HepG2 (cell line): ENCODE results near the gene BRD2. TPM values are rescaled to one million over a fixed set of nuclear protein-coding genes. Genes with fewer than 3 reads are reported as not detected.

ENCODE experiments used
- FOSL1 ChIP-seq: sonication (generic); formaldehyde crosslinking; IDR thresholded peaks from 2 replicates; pipeline ENCODE4 v1.9.0; 2021; ENCODE audit warnings: missing genetic modification reagents, borderline replicate concordance
- GZF1 ChIP-seq: sonication (generic); formaldehyde crosslinking; IDR thresholded peaks from 2 replicates; pipeline ENCODE4 v1.5.1; 2020; ENCODE audit warnings: mild to moderate bottlenecking, missing genetic modification reagents
- HES4 ChIP-seq: sonication (generic); formaldehyde crosslinking; IDR thresholded peaks from 2 replicates; pipeline ENCODE4 v1.9.0; 2021; ENCODE audit warnings: mild to moderate bottlenecking, missing genetic modification reagents, borderline replicate concordance
- HMG20B ChIP-seq: conservative IDR thresholded peaks from 2 replicates; pipeline ENCODE4 v1.6.1; 2016; ENCODE audit warnings: missing genetic modification reagents, missing compliant biosample characterization
- HMGA1 ChIP-seq: sonication (generic); formaldehyde crosslinking; conservative IDR thresholded peaks from 2 replicates; pipeline ENCODE4 v1.4.0; 2020; ENCODE audit warnings: missing genetic modification reagents
- HOXA7 ChIP-seq: sonication (generic); formaldehyde crosslinking; IDR thresholded peaks from 2 replicates; pipeline ENCODE4 v1.8.1; 2022; ENCODE audit warnings: mild to moderate bottlenecking, missing genetic modification reagents, moderate library complexity
- KDM3A ChIP-seq: IDR thresholded peaks from 2 replicates; pipeline ENCODE4 v1.6.1; 2018; ENCODE audit warnings: low read depth, missing compliant biosample characterization
- KLF12 ChIP-seq: sonication (generic); formaldehyde crosslinking; IDR thresholded peaks from 2 replicates; pipeline ENCODE4 v1.4.0; 2020; ENCODE audit warnings: missing genetic modification reagents, borderline replicate concordance
- MBD4 ChIP-seq: IDR thresholded peaks from 2 replicates; pipeline ENCODE4 v1.6.1; 2012; ENCODE audit warnings: low read length, inconsistent platforms, borderline replicate concordance
- MBNL3 ChIP-seq: fragments of 250-450 bp; sonication (Bioruptor Pico); conservative IDR thresholded peaks from 2 replicates; pipeline ENCODE4 v1.8.0; 2022; ENCODE audit warnings: mild to moderate bottlenecking, inconsistent platforms
- PAX8 ChIP-seq: sonication (generic); formaldehyde crosslinking; IDR thresholded peaks from 2 replicates; pipeline ENCODE4 v1.8.0; 2022; ENCODE audit warnings: mild to moderate bottlenecking, missing genetic modification reagents, borderline replicate concordance
- SMARCC2 ChIP-seq: fragments of 450-650 bp; IDR thresholded peaks from 2 replicates; pipeline ENCODE4 v1.6.1; 2017; ENCODE audit warnings: antibody characterized with exemption, mild to moderate bottlenecking
- SSRP1 ChIP-seq: IDR thresholded peaks from 2 replicates; pipeline ENCODE4 v1.6.1; 2016; ENCODE audit warnings: control low read depth
- TCF7 ChIP-seq: sonication (generic); IDR thresholded peaks from 2 replicates; pipeline ENCODE4 v1.6.1; 2016; ENCODE audit warnings: antibody characterized with exemption, low read depth
- ZFP91 ChIP-seq: sonication (generic); formaldehyde crosslinking; IDR thresholded peaks from 2 replicates; pipeline ENCODE4 v1.9.0; 2022; ENCODE audit warnings: missing genetic modification reagents, mild to moderate bottlenecking, borderline replicate concordance
- ZHX2 ChIP-seq, 2 experiments: sonication (generic) in 1 of 2; formaldehyde crosslinking in 1 of 2; IDR thresholded peaks; 2 replicates each; pipeline versions ENCODE4 v1.6.1 to v1.9.0; 2014 to 2022; ENCODE audit warnings: antibody characterized with exemption in 1 of 2, borderline replicate concordance in 1 of 2, inconsistent platforms in 1 of 2, low read depth in 1 of 2, missing genetic modification reagents in 1 of 2
- ZNF232 ChIP-seq: sonication (generic); formaldehyde crosslinking; IDR thresholded peaks from 2 replicates; pipeline ENCODE4 v1.4.0; 2020; ENCODE audit warnings: missing genetic modification reagents, borderline replicate concordance
- ZNF24 ChIP-seq: fragments of 450-650 bp; IDR thresholded peaks from 2 replicates; pipeline ENCODE4 v1.6.1; 2017; ENCODE audit warnings: antibody characterized with exemption, mild to moderate bottlenecking
- ZNF30 ChIP-seq: sonication (generic); formaldehyde crosslinking; IDR thresholded peaks from 2 replicates; pipeline ENCODE4 v1.5.0; 2020; ENCODE audit warnings: mild to moderate bottlenecking, missing genetic modification reagents
- ZNF552 ChIP-seq: sonication (generic); formaldehyde crosslinking; IDR thresholded peaks from 2 replicates; pipeline ENCODE4 v1.9.0; 2022; ENCODE audit warnings: missing genetic modification reagents, mild to moderate bottlenecking, borderline replicate concordance
- ZNF580 ChIP-seq: IDR thresholded peaks from 2 replicates; pipeline ENCODE4 v1.6.1; 2016; ENCODE audit warnings: low read depth, borderline replicate concordance
- ZNF605 ChIP-seq: sonication (generic); formaldehyde crosslinking; IDR thresholded peaks from 2 replicates; pipeline ENCODE4 v1.8.0; 2022; ENCODE audit warnings: mild to moderate bottlenecking, missing genetic modification reagents
- ZNF782 ChIP-seq: sonication (generic); formaldehyde crosslinking; IDR thresholded peaks from 2 replicates; pipeline ENCODE4 v1.4.0; 2020; ENCODE audit warnings: missing genetic modification reagents, mild to moderate bottlenecking, borderline replicate concordance
- polyA plus RNA-seq, 8 experiments: library from polyadenylated mRNA; depleted of rRNA in 3 of 8; stranded (reverse) in 7 of 8; unstranded in 1 of 8; fragments of >200 nt; fragmentation: Illumina TruSeq in 4 of 8; extraction: Trizol in 4 of 8; gene quantifications; 2 replicates each; pipeline versions ENCODE4 v1.2.1 to v1.2.3, GENCODE V29; 2011 to 2016; ENCODE audit warnings: low read depth in 4 of 8, missing spikeins in 1 of 8, mixed read lengths in 1 of 8; ENCODE audit not compliant: insufficient read depth in 1 of 8
- total RNA-seq, 5 experiments: library from RNA; depleted of rRNA; stranded (reverse); fragments of >200 nt; fragmentation: Illumina TruSeq; extraction: Trizol; gene quantifications; 2 replicates each; pipeline ENCODE4 v1.2.3, GENCODE V29; 2016; ENCODE audit warnings: low read depth in 1 of 5

Gene BRD2
- total and polyA plus RNA-seq, 2 of the 13 experiments (the other 11 are each of a cell fraction or from before 2014, with no cell fraction given) = 143 to 202 TPM

DNA sequence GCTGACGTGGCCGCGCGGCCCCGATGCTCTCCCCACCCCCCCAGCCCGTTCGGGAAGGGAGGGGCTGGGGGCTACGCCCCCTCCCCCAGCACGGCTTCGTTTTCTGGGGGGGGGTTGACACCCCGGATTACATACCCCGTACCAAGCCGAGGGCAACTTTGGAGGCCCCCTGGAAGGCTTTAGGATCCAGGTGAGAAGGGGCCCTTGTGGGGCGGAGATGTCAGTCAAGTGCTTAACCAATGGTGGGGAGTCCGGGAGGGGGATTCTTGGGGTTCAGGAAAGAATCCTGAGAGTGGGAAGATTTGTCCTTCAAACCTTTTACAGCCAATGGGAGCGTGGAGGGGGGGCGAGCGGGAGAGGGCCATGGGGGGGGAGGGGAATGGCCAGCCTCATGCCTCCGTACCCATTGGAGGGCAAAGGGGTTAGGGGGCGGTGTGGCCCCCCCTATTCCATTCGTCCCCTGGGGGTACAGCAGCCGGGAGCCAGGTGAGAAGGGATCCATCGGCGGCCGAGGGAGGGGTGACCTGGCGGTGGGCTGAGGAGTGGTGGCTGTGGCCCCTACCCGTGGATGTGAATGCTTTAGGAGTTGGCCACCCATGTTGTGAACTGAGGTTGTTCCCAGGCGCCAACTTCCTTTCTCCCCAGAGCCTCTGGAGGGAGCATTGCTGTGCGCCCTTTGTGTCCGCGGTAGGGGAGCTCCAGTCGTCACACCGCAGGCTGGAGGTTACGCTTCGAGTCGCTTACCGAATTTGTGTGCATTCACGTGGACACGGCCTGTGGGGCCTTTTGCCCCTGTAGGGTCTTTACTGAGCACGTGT is 682 bp downstream of the BRD2 start (continued):
- no peak for TF ChIP-seq ZHX2 (IDR thresholded peaks at IDR 0.05; ENCODE audit: low read depth)
- TF ChIP-seq ZHX2 (CRISPR knock-in tag; IDR thresholded peaks at IDR 0.05; ENCODE audit: borderline replicate concordance) = no peak
- TF ChIP-seq ZNF30 (CRISPR knock-in tag) = no peak
- TF ChIP-seq HES4 = peak; percentile 81; the same call in 1 of the 2 replicates
- 0 out of 2 replicates have a peak, but pooled peaks have one; percentile 71 for TF ChIP-seq PAX8 (CRISPR knock-in tag)
- no peak; the same call in 1 of the 2 replicates for TF ChIP-seq GZF1 (CRISPR knock-in tag)
- TF ChIP-seq ZNF580 (CRISPR knock-in tag) = peak; percentile 54; the same call in 1 of the 2 replicates
- no peak for TF ChIP-seq KDM3A (CRISPR knock-in tag)
- no peak for TF ChIP-seq MBNL3
- peak; percentile 75; the same call in 1 of the 2 replicates for TF ChIP-seq ZNF232 (CRISPR knock-in tag)
- TF ChIP-seq HOXA7 (CRISPR knock-in tag) = no peak
- TF ChIP-seq KLF12 (CRISPR knock-in tag) = no peak; the same call in 1 of the 2 replicates
- TF ChIP-seq ZNF24 = no peak
- TF ChIP-seq ZNF782 (CRISPR knock-in tag) = peak; percentile 30; the same call in 1 of the 2 replicates
- TF ChIP-seq ZNF552 (CRISPR knock-in tag) = no peak
- no peak for TF ChIP-seq HMGA1 (CRISPR knock-in tag)
- no peak for TF ChIP-seq MBD4
- TF ChIP-seq SSRP1 = no peak
- peak; percentile 13; the same call in 1 of the 2 replicates for TF ChIP-seq HMG20B
- no peak for TF ChIP-seq ZFP91 (CRISPR knock-in tag)
- no peak for TF ChIP-seq FOSL1
- TF ChIP-seq ZNF605 (CRISPR knock-in tag) = no peak; the same call in 1 of the 2 replicates
- TF ChIP-seq TCF7 = no peak
- TF ChIP-seq SMARCC2 = no peak
